Upper lobe of left lung (tissue), 4 donors: ENCODE measurements around the gene CIAPIN1.

ENCODE experiments used
- CTCF ChIP-seq, 6 experiments: fragments of 450-650 bp in 4 of 6; fragments of 200-600 bp in 2 of 6; sonication (generic) in 2 of 6; IDR thresholded peaks; one replicate each; pipeline ENCODE4 v1.5.1; 2016 to 2019; ENCODE audit warnings: antibody characterized with exemption in 6 of 6
- POLR2A ChIP-seq, 4 donors: fragments of 450-650 bp; IDR thresholded peaks; one replicate each; pipeline ENCODE4 v1.5.1; 2016 to 2017; ENCODE audit warnings: antibody characterized with exemption in 4 of 4, mild to moderate bottlenecking in 2 of 4

- no peak for TF ChIP-seq CTCF (IDR thresholded peaks at IDR 0.05)
- no peak for TF ChIP-seq POLR2A (IDR thresholded peaks at IDR 0.05)
Measured at GRCh38 chr16:57476546-57477410, 29.6 kb upstream of the CIAPIN1 start.
